Measurements from ENCODE around the gene HEATR5B.

The HEATR5B gene

DNA sequence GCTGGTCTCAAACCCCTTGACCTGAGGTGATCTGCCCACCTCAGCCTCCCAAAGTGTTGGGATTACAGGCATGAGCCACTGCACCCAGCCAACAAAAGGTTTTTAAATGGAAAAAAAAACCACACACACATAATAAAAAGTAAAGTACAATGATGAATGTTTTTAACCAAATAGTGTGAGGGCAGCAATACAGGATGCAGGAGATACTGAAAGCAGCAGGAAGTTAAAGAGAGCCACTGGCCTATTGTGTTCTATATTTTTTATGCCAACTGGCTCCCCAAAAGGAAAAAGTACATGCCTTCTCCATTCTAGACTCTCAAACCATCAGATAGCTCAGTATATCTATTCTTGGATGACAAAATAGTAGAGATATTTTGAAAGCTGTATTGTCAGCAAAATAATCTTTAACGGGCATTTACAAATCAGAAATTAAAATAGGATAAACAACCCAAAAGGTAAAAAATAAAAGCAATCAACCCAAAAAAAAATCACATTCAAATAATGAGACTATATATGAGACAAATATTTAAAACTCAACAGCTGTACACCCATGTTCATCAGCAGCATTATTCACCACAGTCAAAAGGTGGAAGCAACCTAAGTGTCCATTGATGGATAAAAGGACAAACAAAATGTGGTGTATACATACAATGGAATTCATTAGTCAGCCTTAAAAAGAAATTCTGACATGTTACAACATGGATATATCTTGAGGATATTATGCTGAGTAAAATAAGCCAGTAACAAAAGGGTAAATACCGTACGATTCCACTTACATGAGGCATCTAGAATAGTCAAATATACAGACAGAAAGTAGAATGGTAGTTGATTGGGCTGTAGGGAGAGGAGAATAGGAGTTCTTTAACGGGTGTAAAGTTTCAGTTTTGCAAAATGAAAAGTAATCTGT lies 26.4 kb upstream of the HEATR5B start:
- DNase-seq (ENCODE audit: low read depth), result no peak
- H3K4me3 ChIP-seq (ENCODE audit: low read length), result no peak overlapping the region
- TF ChIP-seq, protein P1, sequence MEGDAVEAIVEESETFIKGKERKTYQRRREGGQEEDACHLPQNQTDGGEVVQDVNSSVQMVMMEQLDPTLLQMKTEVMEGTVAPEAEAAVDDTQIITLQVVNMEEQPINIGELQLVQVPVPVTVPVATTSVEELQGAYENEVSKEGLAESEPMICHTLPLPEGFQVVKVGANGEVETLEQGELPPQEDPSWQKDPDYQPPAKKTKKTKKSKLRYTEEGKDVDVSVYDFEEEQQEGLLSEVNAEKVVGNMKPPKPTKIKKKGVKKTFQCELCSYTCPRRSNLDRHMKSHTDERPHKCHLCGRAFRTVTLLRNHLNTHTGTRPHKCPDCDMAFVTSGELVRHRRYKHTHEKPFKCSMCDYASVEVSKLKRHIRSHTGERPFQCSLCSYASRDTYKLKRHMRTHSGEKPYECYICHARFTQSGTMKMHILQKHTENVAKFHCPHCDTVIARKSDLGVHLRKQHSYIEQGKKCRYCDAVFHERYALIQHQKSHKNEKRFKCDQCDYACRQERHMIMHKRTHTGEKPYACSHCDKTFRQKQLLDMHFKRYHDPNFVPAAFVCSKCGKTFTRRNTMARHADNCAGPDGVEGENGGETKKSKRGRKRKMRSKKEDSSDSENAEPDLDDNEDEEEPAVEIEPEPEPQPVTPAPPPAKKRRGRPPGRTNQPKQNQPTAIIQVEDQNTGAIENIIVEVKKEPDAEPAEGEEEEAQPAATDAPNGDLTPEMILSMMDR (conservative IDR thresholded peaks at IDR 0.05; ENCODE audit: low read length), result no peak

DNA sequence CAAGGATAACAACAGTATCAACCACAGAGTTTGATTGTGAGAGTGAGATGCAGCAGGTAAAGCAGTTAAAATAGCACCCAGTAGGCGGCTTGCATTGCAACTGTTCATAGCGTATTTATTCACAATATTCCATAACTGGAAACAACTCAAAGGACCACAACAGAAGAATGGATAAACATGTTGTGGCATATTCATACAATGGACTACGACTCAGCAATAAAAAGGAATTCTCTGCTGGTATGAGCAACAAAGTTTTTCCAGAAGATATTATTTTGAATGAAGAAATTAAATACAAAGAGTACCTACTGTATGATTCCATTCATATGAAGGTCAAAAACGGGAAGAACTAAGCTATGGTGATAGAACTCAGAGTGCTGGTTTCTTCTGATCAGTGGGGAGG lies 25.4 kb upstream of the HEATR5B start:
- no peak for DNase-seq (ENCODE audit: low read depth)
- TF ChIP-seq, protein P1 (conservative IDR thresholded peaks at IDR 0.05; ENCODE audit: low read length), result no peak
- no peak overlapping the region for H3K4me3 ChIP-seq (ENCODE audit: low read length)

DNA sequence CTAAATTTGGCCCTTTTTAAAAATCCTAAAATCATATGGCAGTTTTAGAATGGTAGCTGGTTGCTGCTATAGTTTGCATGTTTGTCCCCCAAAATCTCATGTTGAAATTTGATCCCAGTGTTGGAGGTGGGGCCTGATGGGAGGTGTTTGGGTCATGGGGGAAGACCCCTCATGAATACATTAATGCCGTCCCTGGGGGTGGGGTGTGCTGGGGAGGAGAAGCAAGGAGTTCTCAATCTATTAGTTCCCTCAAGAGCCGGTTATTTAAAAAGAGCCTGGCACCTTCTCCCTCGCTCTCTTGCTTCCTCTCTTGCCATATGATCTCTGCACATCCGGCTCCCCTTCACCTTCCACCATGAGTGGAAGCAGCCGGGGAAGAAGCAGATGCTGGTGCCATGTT lies 21.0 kb upstream of the HEATR5B start:
- H3K4me3 ChIP-seq (ENCODE audit: low read length), result no peak overlapping the region
- no peak for DNase-seq (ENCODE audit: low read depth)
- TF ChIP-seq, protein P1 (conservative IDR thresholded peaks at IDR 0.05; ENCODE audit: low read length), result no peak

DNA sequence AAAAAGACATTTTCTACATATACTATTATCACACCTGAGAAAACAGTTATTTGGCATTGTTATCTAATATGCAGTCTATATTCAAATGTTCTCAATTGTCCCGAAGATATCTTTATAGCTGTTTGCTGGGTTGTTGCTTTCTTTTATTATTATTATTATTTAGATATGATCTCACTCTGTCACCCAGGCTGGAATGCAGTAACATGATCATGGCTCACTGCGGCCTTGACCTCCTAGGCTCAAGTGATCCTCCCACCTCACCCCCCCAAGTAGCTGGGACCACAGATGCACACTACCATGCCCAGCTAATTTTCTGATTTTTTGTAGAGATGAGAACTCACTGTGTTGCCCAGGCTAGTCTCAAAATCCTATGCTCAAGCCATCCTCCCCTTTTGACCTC lies 20.0 kb upstream of the HEATR5B start:
- TF ChIP-seq, protein P1 (conservative IDR thresholded peaks at IDR 0.05; ENCODE audit: low read length), result no peak
- no peak for DNase-seq (ENCODE audit: low read depth)
- no peak overlapping the region for H3K4me3 ChIP-seq (ENCODE audit: low read length)

DNA sequence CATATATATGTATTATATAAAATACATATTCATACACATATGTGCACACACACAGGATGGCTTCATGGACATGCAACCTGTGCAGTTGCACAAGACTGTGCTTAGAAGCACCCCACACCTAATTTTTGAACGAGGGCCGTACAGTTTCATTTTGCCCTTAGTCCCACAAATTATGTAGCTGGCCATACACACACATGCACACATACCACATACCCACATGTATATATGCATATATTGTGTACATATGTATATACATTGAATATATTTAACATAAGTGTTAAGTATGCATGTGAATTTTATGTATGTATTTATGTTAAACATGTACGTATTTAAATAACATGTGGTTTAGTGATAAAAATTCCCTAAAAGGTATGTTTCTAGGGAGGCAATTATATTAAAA lies 18.4 kb upstream of the HEATR5B start:
- TF ChIP-seq, protein P1 (conservative IDR thresholded peaks at IDR 0.05; ENCODE audit: low read length), result no peak
- DNase-seq (ENCODE audit: low read depth), result no peak

DNA sequence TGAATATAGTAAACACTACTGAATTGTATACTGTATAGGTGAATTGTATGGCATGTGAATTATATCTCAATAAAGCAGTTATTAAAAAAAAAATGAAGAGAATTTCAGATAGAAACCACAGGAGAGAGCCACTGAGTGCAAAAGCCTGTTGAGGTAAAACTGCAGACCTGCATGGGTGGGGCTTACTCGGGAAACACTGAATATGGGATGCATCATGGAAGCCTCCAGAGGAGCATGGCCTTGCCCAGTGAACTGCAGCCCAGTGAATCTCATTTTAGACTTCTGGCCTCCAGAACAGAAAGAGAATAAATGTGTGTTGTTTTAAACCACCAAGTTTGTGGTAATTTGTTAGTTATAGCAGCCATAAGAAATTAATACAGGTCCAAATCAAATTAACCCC lies 15.9 kb upstream of the HEATR5B start:
- no peak for DNase-seq (ENCODE audit: low read depth)
- TF ChIP-seq, protein P1 (conservative IDR thresholded peaks at IDR 0.05; ENCODE audit: low read length), result no peak
- H3K4me3 ChIP-seq (ENCODE audit: low read length), result no peak overlapping the region

More for the DNA sequence above, 18.4 kb upstream of the HEATR5B start:
- H3K4me3 ChIP-seq (ENCODE audit: low read length), result no peak overlapping the region

Measured in AG10803 (cell line).